HG03097 (cell line): ENCODE measurements around the gene GPR63.

Experiments used
- ATAC-seq: cut with Tn5 transposase; IDR thresholded peaks from one replicate; pipeline ENCODE4 v1.9.1; 2021; ENCODE audit not compliant: unreplicated experiment, low FRiP score

The GPR63 gene

GRCh38 chr6:96762599-96762998 is 74.7 kb downstream of the GPR63 start:
- no peak for ATAC-seq

GRCh38 chr6:96761794-96762193 is 75.5 kb downstream of the GPR63 start:
- no peak for ATAC-seq

- no peak for ATAC-seq
These were observed 77.1 kb downstream of the GPR63 start for GRCh38 chr6:96760153-96760687.

GRCh38 chr6:96755096-96755495 is 82.2 kb downstream of the GPR63 start:
- no peak for ATAC-seq

GRCh38 chr6:96749891-96750290 is 87.4 kb downstream of the GPR63 start:
- ATAC-seq: no peak
